Measurements from ENCODE around the gene MED13.

Gene MED13

GRCh38 chr17:61980535-61980934, 84.5 kb downstream of the MED13 start:
- Histone ChIP-seq H3K36me3 (ENCODE audit: insufficient read depth, low read length) (peaks cover 40% of the 10 kb centered on the region), H3K9me3 (ENCODE audit: control insufficient read depth, insufficient read depth, low read length) (no peaks in the 10 kb centered on the region)

DNA sequence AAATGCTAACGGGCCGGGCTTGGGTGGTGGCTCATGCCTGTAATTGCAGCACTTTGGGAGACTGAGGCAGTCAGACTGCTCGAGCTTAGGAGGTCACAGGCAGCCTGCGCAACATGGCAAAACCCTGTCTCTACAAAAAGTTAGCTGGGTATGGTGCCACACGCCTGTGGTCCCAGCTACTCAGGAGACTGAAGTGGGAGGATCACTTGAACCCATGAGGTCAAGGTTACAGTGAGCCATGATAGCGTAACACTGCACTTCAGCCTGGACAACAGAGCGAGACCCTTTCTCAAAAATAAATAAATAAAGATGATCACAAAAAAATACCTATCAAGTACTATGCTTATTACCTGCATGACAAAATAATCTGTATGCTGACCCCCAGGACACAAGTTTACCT, 91.0 kb downstream of the MED13 start:
- Histone ChIP-seq H3K4me1 (ENCODE audit: insufficient read depth, low read length) (peaks cover 6% of the 10 kb centered on the region; the same call in 1 of the 2 replicates), H3K9ac (ENCODE audit: low read depth, low read length) (no peak overlapping the region), H3K9me3 (ENCODE audit: control insufficient read depth, insufficient read depth, low read length) (no peaks in the 10 kb centered on the region), H3K36me3 (ENCODE audit: insufficient read depth, low read length) (peaks cover 7% of the 10 kb centered on the region)

More at GRCh38 chr17:61980535-61980934, 84.5 kb downstream of the MED13 start:
- no peak overlapping the region for H3K9ac ChIP-seq (ENCODE audit: low read depth, low read length)
- no peaks in the 10 kb centered on the region for H3K4me1 ChIP-seq (ENCODE audit: insufficient read depth, low read length)

DNA sequence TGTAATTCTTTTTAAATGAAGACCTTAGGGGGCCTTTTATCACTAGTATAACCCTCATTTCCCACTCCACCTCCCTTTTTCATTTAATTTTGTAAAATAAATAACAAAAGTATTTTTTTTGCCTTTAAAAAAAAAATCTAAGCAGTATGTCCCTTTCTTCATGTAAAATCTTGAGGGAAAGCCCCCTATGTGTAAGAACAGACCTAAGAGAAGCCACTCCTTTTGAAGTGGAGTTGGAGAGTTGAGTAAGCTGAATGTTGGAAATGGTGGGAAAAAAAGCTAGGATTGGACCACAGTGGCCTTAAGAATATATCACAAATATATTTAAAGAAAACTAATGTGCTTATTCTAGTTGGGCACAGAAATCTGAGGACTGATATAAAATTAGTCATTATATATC, 92.8 kb downstream of the MED13 start:
- Histone ChIP-seq H3K36me3 (ENCODE audit: insufficient read depth, low read length) (peaks cover 12% of the 10 kb centered on the region; the same call in 1 of the 2 replicates), H3K9me3 (ENCODE audit: control insufficient read depth, insufficient read depth, low read length) (no peaks in the 10 kb centered on the region), H3K9ac (ENCODE audit: low read depth, low read length) (no peak overlapping the region), H3K4me1 (ENCODE audit: insufficient read depth, low read length) (peaks cover 6% of the 10 kb centered on the region; the same call in 1 of the 2 replicates)

DNA sequence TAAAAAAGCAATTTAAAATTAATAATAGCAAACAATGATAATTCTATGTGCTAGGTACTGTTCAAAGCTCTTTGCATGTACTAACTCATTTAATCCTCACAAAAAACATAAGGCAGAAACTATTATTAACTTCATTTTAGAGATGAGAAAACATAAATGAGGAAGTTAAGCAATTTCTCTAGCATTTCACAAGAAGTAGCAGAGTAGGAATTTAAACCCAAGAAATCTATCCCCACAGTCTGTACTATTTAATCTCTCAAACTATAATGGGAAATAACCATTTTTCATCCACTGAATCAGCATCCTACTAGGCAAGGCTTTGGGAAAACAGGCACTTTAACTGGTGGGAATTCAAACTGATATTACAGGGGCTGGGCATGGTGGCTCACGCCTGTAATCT, 95.0 kb downstream of the MED13 start:
- H3K9ac ChIP-seq (ENCODE audit: low read depth, low read length), result no peak overlapping the region
- no peaks in the 10 kb centered on the region for H3K9me3 ChIP-seq (ENCODE audit: control insufficient read depth, insufficient read depth, low read length)
- peaks cover 18% of the 10 kb centered on the region for H3K36me3 ChIP-seq (ENCODE audit: insufficient read depth, low read length)
- peaks cover 6% of the 10 kb centered on the region; the same call in 1 of the 2 replicates for H3K4me1 ChIP-seq (ENCODE audit: insufficient read depth, low read length)

GRCh38 chr17:61968757-61969156, 96.3 kb downstream of the MED13 start:
- H3K36me3 ChIP-seq (ENCODE audit: insufficient read depth, low read length), result peaks cover 25% of the 10 kb centered on the region
- H3K9ac ChIP-seq (ENCODE audit: low read depth, low read length), result no peak overlapping the region
- H3K9me3 ChIP-seq (ENCODE audit: control insufficient read depth, insufficient read depth, low read length), result no peaks in the 10 kb centered on the region
- peaks cover 6% of the 10 kb centered on the region; the same call in 1 of the 2 replicates for H3K4me1 ChIP-seq (ENCODE audit: insufficient read depth, low read length)

GRCh38 chr17:61967729-61968128, 97.3 kb downstream of the MED13 start:
- peaks cover 32% of the 10 kb centered on the region for H3K36me3 ChIP-seq (ENCODE audit: insufficient read depth, low read length)

GRCh38 chr17:61966191-61966590, 98.9 kb downstream of the MED13 start:
- peaks cover 30% of the 10 kb centered on the region for H3K36me3 ChIP-seq (ENCODE audit: insufficient read depth, low read length)

More at GRCh38 chr17:61967729-61968128, 97.3 kb downstream of the MED13 start:
- peaks cover under 1% of the 10 kb centered on the region; the same call in 1 of the 2 replicates for H3K4me1 ChIP-seq (ENCODE audit: insufficient read depth, low read length)
- no peak overlapping the region for H3K9ac ChIP-seq (ENCODE audit: low read depth, low read length)
- no peaks in the 10 kb centered on the region for H3K9me3 ChIP-seq (ENCODE audit: control insufficient read depth, insufficient read depth, low read length)

GRCh38 chr17:61955619-61956018, 109.5 kb downstream of the MED13 start:
- Histone ChIP-seq H3K4me1 (ENCODE audit: insufficient read depth, low read length) (no peaks in the 10 kb centered on the region), H3K9me3 (ENCODE audit: control insufficient read depth, insufficient read depth, low read length) (no peaks in the 10 kb centered on the region), H3K9ac (ENCODE audit: low read depth, low read length) (no peak overlapping the region), H3K36me3 (ENCODE audit: insufficient read depth, low read length) (peaks cover 41% of the 10 kb centered on the region)

More at GRCh38 chr17:61966191-61966590, 98.9 kb downstream of the MED13 start:
- Histone ChIP-seq H3K4me1 (ENCODE audit: insufficient read depth, low read length) (no peaks in the 10 kb centered on the region), H3K9ac (ENCODE audit: low read depth, low read length) (no peak overlapping the region), H3K9me3 (ENCODE audit: control insufficient read depth, insufficient read depth, low read length) (no peaks in the 10 kb centered on the region)

DNA sequence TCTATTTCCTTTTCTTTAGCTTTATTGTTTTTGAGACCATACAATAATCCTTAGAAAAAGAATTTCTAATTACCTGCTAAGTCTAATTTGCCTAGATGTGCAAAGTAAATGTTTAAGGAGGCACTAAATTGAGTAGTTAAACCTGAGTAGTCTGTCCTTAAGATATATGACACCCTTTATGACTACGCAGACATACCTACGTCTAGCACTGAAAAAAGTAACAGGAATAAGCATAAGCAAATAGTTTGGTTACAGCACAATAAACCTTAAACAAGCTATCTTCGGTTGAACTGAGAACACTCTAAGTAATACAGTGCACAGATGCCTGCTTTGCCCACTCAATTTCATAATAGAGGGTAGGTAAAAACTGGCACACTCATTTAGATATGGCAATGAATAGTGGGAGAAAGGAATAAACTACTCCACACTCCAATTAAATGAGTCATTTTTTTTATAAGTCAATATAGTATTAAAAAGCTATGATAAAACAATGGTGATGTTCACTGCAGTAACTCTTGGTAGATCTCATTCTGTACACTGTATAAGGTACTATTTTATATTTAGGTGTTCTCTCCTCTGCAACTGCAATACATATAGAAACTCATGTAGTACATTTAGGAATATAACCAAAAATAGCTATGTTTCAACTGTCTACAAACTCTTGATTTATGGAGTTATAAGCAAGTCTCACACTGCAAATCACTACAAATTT, 117.6 kb downstream of the MED13 start:
- peaks cover 24% of the 10 kb centered on the region for H3K36me3 ChIP-seq (ENCODE audit: insufficient read depth, low read length)
- no peaks in the 10 kb centered on the region for H3K9me3 ChIP-seq (ENCODE audit: control insufficient read depth, insufficient read depth, low read length)
- no peak overlapping the region for H3K9ac ChIP-seq (ENCODE audit: low read depth, low read length)

GRCh38 chr17:61946359-61946758, 118.7 kb downstream of the MED13 start:
- Histone ChIP-seq H3K9me3 (ENCODE audit: control insufficient read depth, insufficient read depth, low read length) (no peaks in the 10 kb centered on the region), H3K9ac (ENCODE audit: low read depth, low read length) (no peak overlapping the region), H3K4me1 (ENCODE audit: insufficient read depth, low read length) (no peaks in the 10 kb centered on the region), H3K36me3 (ENCODE audit: insufficient read depth, low read length) (peaks cover 19% of the 10 kb centered on the region)

More for the DNA sequence above, 117.6 kb downstream of the MED13 start:
- no peaks in the 10 kb centered on the region for H3K4me1 ChIP-seq (ENCODE audit: insufficient read depth, low read length)

- 0 out of 2 replicates have a peak, but pooled peaks cover 3% of the 10 kb centered on the region for H3K36me3 ChIP-seq (ENCODE audit: insufficient read depth, low read length)
- no peaks in the 10 kb centered on the region for H3K4me1 ChIP-seq (ENCODE audit: insufficient read depth, low read length)
- H3K9me3 ChIP-seq (ENCODE audit: control insufficient read depth, insufficient read depth, low read length), result no peaks in the 10 kb centered on the region
These were observed 122.0 kb downstream of the MED13 start for GRCh38 chr17:61943117-61943516.

GRCh38 chr17:61942085-61942484, 123.0 kb downstream of the MED13 start:
- no peaks in the 10 kb centered on the region for H3K9me3 ChIP-seq (ENCODE audit: control insufficient read depth, insufficient read depth, low read length)
- no peaks in the 10 kb centered on the region for H3K4me1 ChIP-seq (ENCODE audit: insufficient read depth, low read length)
- H3K9ac ChIP-seq (ENCODE audit: low read depth, low read length), result no peak overlapping the region
- H3K36me3 ChIP-seq (ENCODE audit: insufficient read depth, low read length), result 0 out of 2 replicates have a peak, but pooled peaks cover 3% of the 10 kb centered on the region

More at GRCh38 chr17:61943117-61943516, 122.0 kb downstream of the MED13 start:
- no peak overlapping the region for H3K9ac ChIP-seq (ENCODE audit: low read depth, low read length)

DNA sequence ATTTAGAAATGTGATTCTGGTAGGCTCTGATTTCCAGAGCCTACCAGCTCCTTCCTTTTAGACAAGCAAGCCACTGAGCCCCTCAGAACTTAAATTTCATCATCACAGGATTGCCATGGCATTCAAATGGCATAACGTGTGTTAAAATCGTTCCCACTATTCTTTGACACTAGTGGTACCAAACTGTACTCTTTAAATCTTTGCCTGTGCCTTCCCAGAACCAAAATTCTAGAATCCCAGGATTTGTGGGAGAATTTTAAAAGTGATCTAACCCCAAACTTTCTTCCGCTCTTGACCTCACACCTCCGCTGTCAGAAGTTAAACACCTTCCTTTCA, 137.0 kb downstream of the MED13 start:
- no peaks in the 10 kb centered on the region for H3K36me3 ChIP-seq (ENCODE audit: insufficient read depth, low read length)
- peak overlapping the region; percentile 81; the same call in 1 of the 2 replicates for H3K9ac ChIP-seq (ENCODE audit: low read depth, low read length)

DNA sequence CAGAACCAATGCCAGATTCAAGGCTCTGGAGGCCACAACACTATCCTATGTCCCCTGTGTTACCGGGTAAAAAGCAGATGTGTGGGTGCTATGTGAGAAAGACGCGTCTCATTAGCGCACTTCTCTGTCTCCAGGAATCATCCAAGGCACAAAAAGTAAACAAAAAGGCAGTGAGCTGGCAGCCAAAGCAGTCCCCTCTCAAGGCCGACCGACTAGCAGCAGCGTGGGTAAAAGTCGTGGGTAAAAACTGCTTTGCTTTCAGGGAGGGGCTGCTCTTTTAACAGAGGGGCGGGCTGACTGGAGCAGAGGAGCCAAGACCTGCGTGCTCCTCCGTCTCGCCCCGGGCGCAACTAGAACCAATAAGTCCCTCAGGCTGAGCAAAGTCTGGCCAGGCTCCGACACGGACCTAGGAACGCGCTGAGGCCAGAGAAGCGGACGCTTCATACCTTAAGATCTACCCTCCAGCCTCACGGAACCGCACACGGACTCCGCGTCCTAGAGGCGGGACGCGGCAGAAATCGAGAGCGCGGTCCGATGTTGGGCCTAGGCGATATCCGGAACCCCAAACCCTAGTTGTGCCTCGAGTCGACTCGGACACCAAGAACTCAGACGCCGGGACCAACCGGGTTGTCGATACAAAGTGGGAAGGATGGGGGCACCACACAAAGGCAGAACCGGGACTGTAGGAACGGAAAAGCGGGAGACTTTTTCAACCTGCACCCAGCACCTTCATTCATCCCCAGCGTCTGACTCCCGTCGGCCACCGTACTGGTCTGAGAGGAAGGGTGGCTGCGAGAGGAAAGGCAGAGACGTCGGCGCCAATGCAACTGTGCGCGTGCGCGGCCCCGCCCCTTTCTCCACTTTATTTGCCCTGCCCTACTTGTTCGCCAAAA, 137.6 kb downstream of the MED13 start, which contains the start of gene INTS2:
TSS of gene INTS2 (minus strand) at position 775 of the 893 bp plus-strand sequence. CDS start 1,338 bp downstream, outside the sequence.
- H3K9me3 ChIP-seq (ENCODE audit: control insufficient read depth, insufficient read depth, low read length), result no peaks in the 10 kb centered on the region
- peaks cover 6% of the 10 kb centered on the region; the same call in 1 of the 2 replicates for H3K4me1 ChIP-seq (ENCODE audit: insufficient read depth, low read length)
- H3K36me3 ChIP-seq (ENCODE audit: insufficient read depth, low read length), result no peaks in the 10 kb centered on the region
- peak within 1 kb of the TSS; percentile 81 for H3K9ac ChIP-seq (ENCODE audit: low read depth, low read length)

More for the DNA sequence above, 137.0 kb downstream of the MED13 start:
- H3K9me3 ChIP-seq (ENCODE audit: control insufficient read depth, insufficient read depth, low read length), result no peaks in the 10 kb centered on the region
- peaks cover 6% of the 10 kb centered on the region; the same call in 1 of the 2 replicates for H3K4me1 ChIP-seq (ENCODE audit: insufficient read depth, low read length)
